Measurements from ENCODE around the gene SESN2.

DNA sequence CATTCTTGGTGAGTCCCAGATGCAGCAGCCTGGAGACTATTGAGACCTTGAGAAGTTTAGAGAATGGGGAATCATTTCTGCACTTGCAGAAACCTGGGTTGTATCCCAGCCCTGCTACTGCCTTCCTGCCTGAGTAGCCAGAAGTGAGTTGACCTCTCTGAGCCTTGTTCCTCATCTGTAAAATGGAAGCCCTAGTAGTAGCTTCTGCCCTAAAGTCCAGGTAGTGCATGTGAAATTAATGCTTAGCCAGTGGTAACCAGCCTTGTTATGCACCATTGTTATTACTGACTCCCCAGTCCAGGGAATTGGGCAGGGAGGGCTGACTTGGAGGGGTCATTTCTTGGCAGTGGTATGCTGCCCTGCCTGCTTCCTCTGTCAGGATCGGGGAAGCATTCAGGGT lies 5.6 kb downstream of the SESN2 start:
- TF ChIP-seq, protein P1, sequence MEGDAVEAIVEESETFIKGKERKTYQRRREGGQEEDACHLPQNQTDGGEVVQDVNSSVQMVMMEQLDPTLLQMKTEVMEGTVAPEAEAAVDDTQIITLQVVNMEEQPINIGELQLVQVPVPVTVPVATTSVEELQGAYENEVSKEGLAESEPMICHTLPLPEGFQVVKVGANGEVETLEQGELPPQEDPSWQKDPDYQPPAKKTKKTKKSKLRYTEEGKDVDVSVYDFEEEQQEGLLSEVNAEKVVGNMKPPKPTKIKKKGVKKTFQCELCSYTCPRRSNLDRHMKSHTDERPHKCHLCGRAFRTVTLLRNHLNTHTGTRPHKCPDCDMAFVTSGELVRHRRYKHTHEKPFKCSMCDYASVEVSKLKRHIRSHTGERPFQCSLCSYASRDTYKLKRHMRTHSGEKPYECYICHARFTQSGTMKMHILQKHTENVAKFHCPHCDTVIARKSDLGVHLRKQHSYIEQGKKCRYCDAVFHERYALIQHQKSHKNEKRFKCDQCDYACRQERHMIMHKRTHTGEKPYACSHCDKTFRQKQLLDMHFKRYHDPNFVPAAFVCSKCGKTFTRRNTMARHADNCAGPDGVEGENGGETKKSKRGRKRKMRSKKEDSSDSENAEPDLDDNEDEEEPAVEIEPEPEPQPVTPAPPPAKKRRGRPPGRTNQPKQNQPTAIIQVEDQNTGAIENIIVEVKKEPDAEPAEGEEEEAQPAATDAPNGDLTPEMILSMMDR (IDR thresholded peaks at IDR 0.05): no peak
- no peak for TF ChIP-seq POLR2A (IDR thresholded peaks at IDR 0.05)
- TF ChIP-seq EP300 (IDR thresholded peaks at IDR 0.05; ENCODE audit: low read depth): no peak
- no peak for TF ChIP-seq POLR2AphosphoS5 (IDR thresholded peaks at IDR 0.05)
